Measurements from ENCODE around the gene EVI5. TPM values are rescaled to one million over a fixed set of nuclear protein-coding genes. Genes with fewer than 3 reads are reported as not detected.

The EVI5 gene
- total RNA-seq, 4 donors from 2014 or later, result 24.9 to 47.8 (median 28.5) TPM

DNA sequence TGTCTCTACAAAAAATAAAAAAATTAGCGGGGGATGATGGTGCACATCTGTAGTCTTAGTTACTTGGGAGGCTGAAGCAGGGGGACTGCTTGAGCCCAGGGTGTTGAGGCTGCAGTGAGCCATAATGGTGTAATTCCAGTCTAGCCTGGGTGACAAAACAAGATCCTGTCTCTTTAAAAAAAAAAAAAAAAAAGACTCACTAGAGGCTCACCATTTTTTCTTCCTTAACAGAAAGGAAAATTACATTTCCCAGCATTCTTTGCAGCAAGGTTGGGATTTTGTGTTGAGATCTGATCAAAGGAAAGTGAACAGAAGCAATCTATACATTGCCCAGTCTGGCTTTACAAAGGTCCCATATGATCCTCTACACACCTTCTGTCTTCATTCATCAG, 319.7 kb downstream of the EVI5 start:
- TF ChIP-seq, protein P1, sequence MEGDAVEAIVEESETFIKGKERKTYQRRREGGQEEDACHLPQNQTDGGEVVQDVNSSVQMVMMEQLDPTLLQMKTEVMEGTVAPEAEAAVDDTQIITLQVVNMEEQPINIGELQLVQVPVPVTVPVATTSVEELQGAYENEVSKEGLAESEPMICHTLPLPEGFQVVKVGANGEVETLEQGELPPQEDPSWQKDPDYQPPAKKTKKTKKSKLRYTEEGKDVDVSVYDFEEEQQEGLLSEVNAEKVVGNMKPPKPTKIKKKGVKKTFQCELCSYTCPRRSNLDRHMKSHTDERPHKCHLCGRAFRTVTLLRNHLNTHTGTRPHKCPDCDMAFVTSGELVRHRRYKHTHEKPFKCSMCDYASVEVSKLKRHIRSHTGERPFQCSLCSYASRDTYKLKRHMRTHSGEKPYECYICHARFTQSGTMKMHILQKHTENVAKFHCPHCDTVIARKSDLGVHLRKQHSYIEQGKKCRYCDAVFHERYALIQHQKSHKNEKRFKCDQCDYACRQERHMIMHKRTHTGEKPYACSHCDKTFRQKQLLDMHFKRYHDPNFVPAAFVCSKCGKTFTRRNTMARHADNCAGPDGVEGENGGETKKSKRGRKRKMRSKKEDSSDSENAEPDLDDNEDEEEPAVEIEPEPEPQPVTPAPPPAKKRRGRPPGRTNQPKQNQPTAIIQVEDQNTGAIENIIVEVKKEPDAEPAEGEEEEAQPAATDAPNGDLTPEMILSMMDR (IDR thresholded peaks at IDR 0.05; ENCODE audit: low read depth), result no peak

DNA sequence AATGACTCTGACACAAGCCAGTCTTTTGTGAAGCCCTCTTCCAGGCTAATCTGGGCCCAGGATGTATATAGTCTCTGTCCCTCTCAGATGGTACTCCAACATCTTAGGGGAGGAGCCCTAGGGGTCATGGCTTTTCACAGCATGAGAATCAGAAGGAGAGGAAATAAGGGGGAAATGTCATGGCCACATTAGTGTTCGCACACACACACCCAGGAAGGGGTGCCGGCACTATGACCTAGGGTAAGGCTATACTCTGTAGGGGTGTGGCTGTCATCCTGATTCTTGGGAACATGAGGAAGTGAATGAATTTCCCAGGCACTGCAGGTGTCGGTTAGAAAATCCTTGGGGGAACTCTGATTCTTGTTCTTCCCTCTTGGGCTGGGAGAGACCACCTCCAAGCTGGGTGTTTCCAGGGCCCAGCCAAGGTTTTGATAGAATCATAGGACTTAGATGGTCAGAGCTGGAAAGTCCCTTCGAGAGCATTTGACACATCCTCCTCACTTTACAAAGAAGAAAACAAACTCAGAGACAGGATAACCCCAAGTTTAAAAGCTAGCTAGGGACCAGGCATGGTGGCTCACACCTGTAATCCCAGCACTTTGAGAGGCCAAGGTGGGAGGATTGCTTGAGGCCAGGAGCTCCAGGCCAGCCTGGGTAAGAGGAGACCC, 320.2 kb downstream of the EVI5 start:
- TF ChIP-seq, protein P1 (IDR thresholded peaks at IDR 0.05; ENCODE audit: low read depth), result no peak

DNA sequence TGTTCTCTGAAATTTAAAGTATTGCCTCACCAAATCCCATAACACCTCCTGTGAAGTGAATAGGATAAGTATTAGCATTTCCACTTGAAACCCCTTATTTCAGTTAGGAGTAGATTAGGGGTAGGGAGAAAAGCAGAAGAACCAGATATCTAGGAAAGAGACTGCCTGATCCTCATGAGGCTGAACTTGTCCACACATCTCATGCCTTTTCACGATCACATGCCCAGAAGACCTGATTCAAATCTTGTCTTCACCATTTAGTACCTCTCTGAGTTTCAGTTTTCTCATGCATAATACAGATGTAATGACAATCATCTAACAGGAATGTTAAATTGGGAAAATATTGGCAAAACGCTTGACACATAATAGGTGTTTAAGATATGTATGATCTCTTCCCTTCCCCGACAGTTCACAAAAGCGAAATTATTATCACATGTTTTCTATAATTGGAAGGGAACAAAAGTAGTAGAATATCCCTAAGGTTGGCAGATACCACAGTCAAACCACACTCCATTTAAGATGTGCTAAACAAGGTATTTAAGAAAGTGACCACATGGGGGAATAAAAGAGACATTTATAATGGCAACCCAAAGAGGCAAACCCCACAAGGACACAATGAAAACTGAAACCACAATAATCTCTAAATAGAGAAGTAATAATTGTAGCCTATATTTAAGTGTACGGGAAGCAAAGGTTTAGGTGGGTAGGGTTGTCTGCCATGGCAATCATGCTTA, 323.4 kb downstream of the EVI5 start:
- TF ChIP-seq, protein P1 (IDR thresholded peaks at IDR 0.05; ENCODE audit: low read depth), result no peak

DNA sequence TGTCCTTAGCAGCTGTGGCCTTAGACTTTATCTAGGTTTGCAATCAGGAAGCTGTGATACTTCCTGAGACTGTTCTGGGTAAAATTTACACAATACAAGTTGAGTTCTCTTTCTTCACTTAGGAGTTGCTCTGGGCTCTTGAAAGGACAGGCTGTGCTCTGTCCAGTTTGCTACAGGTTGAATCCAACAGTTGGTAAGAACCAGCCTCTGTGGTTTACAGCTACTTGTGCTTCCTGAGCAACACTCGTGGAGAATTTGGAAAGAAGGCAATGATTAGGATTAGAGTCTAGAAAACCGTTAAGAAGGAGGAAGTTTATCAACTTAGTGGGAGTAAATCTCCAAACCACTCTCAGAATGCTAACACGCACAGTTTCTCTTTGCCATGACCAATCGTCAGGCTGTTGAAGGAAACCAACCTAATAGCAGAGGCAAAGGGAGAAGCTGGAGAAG, 325.0 kb downstream of the EVI5 start:
- TF ChIP-seq, protein P1 (IDR thresholded peaks at IDR 0.05; ENCODE audit: low read depth), result no peak

Small RNA genes within 50 kb of the gene (small RNA-seq; reads per million reads assigned to genes)
- gene AC104332.2, result not detected
- gene RNU4-59P, result not detected

Other genes starting within 250 kb of the EVI5 start
- 1,000 to 10,000 TPM; 1,499 to 1,754 (median 1,678) TPM for gene RPL5, start 46.9 kb upstream of the EVI5 start, total RNA-seq
- gene DIPK1A, start 176.4 kb upstream of the EVI5 start, total RNA-seq, result 10 to 100 TPM; 11.9 to 24.6 (median 18.3) TPM

Measured in subcutaneous adipose tissue (tissue), 4 donors.